Panc1 (cell line): ENCODE results near the gene EVI2A. TPM values are rescaled to one million over a fixed set of nuclear protein-coding genes. Genes with fewer than 3 reads are reported as not detected.

Source experiments
- ATAC-seq: fragments of 200-7000 bp; cut with Tn5 transposase; 2 replicates; pipeline ENCODE4 v1.9.1; 2020; ENCODE audit warnings: mild to moderate bottlenecking, moderate library complexity
- BruUV-seq: library from RNA; stranded (reverse); fragments of 400-500 nt; replicated peaks from 2 replicates; lab custom pipeline; 2021; lab: Mats Ljungman, UMichigan
- CTCF ChIA-PET: fragments of 300-600 bp; sonication (Branson Sonifier 250); formaldehyde crosslinking; loops from one replicate; lab custom pipeline; 2022; ENCODE audit warnings: antibody characterized with exemption; lab: Charles Lee
- POLR2A ChIA-PET: fragments of 300-600 bp; sonication (Branson Sonifier 250); formaldehyde crosslinking; loops from one replicate; lab custom pipeline; 2022; ENCODE audit warnings: antibody characterized with exemption; lab: Charles Lee
- DNase-seq: peaks from one replicate; pipeline ENCODE4 v3.0.0-alpha.2; 2010; ENCODE audit warnings: low read depth, low spot score
- H3K27ac ChIP-seq: 2 replicates; pipeline ENCODE4 v1.5.1; 2011; ENCODE audit warnings: mild to moderate bottlenecking, low read length, inconsistent platforms
- H3K27me3 ChIP-seq: fragments of 200-500 bp; sonication (Bioruptor generic); 2 replicates; pipeline ENCODE4 v1.6.0; 2014; ENCODE audit warnings: low read length, inconsistent platforms; ENCODE audit not compliant: control insufficient read depth, insufficient read depth
- H3K36me3 ChIP-seq: fragments of 200-500 bp; sonication (Bioruptor generic); 2 replicates; pipeline ENCODE4 v1.5.1; 2014; ENCODE audit warnings: inconsistent platforms, mild to moderate bottlenecking, low read length, moderate library complexity; ENCODE audit not compliant: control insufficient read depth, insufficient read depth
- H3K4me1 ChIP-seq: 2 replicates; pipeline ENCODE4 v1.5.1; 2011; ENCODE audit warnings: inconsistent platforms, mild to moderate bottlenecking, low read length, moderate library complexity; ENCODE audit not compliant: control insufficient read depth, insufficient read depth
- H3K4me3 ChIP-seq, 2 experiments: 2 replicates each; pipeline ENCODE4 v1.5.1; 2011 to 2012; ENCODE audit warnings: low read depth in 2 of 2, low read length in 2 of 2, mild to moderate bottlenecking in 2 of 2, inconsistent platforms in 1 of 2, moderate library complexity in 1 of 2
- H3K9me3 ChIP-seq: fragments of 200-500 bp; sonication (Bioruptor generic); 2 replicates; pipeline ENCODE4 v1.5.1; 2014; ENCODE audit warnings: low read depth, mild to moderate bottlenecking, inconsistent platforms, low read length, moderate library complexity; ENCODE audit not compliant: control insufficient read depth, insufficient read depth
- POLR2AphosphoS5 ChIP-seq: IDR thresholded peaks from 2 replicates; pipeline ENCODE4 v1.6.1; 2012; ENCODE audit warnings: mild to moderate bottlenecking, low read depth, low read length, moderate library complexity
- SIN3A ChIP-seq: IDR thresholded peaks from 2 replicates; pipeline ENCODE4 v1.6.1; 2012; ENCODE audit warnings: low read depth, mild to moderate bottlenecking, low read length, moderate library complexity, borderline replicate concordance; ENCODE audit not compliant: insufficient read depth
- TCF7L2 ChIP-seq: IDR thresholded peaks from 2 replicates; pipeline ENCODE4 v1.6.1; 2011; ENCODE audit warnings: mild to moderate bottlenecking, low read depth, low read length, inconsistent platforms
- in situ Hi-C: cut with HindIII; loops from 2 replicates; pipeline ENCODE4 v1.10.0; 2016; ENCODE audit warnings: low sequenced_read_pairs, low pct_unique_long_range_greater_than_20kb
- intact Hi-C: fragments of 100-400 bp; cut with micrococcal nuclease; formaldehyde crosslinking; loops from one replicate; pipeline ENCODE4 v1.10.0; 2022; ENCODE audit not compliant: unreplicated experiment
- total RNA-seq: library from RNA; stranded (reverse); gene quantifications from one replicate; pipeline ENCODE4 v1.2.1, GENCODE V29; 2021; ENCODE audit not compliant: unreplicated experiment
- TF ChIP-seq, protein P1 (sequence below), 2 experiments: IDR thresholded peaks; 2 replicates each; pipeline ENCODE4 v1.6.1; 2011 to 2012; ENCODE audit warnings: low read depth in 2 of 2, control low read depth in 1 of 2, low read length in 1 of 2, mild to moderate bottlenecking in 1 of 2, moderate library complexity in 1 of 2; ENCODE audit not compliant: insufficient read depth in 1 of 2
- TF ChIP-seq, protein P2 (sequence below): fragments of 450-650 bp; IDR thresholded peaks from 2 replicates; pipeline ENCODE4 v1.5.1; 2017; ENCODE audit warnings: mild to moderate bottlenecking

Gene EVI2A
- total RNA-seq, 1 experiment from 2014 or later = not detected

DNA sequence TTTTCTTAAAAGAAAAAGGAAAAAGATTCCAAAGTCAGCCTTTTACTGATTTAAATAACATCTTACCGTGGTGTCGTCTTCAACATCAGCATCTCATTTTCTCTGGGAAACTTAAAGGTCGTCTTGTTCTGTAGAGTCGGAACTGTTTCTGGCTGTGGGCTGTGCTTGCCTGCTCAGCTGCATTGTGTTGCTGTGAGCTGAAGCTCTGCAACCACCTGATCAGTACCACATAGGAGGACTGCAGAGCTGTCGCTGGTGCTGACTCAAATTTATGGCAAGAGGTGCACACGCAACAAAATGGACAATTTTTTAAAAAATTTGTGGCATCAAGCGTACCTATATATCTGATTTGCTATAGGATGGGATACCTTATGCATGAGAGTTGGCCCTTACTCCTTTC lies 24.3 kb downstream of the EVI2A start, which contains the start of gene OMG:
OMG (minus strand) TSS at position 150 of the 400 bp plus-strand sequence. CDS start 908 bp downstream, outside the sequence.
- DNase-seq (no peak), ATAC-seq (no peak)
- CTCF ChIA-PET = no interaction called here
- intact Hi-C loops (no loop called here), in situ Hi-C loops (no loop called here)
- no peak within 1 kb of the TSS for H3K27ac ChIP-seq
- H3K4me1 ChIP-seq = no peaks in the 10 kb centered on the region
- H3K36me3 ChIP-seq = no peaks in the 10 kb centered on the region
- no TSS peak for BruUV-seq
- H3K9me3 ChIP-seq = no peaks in the 10 kb centered on the region
- no peaks in the 10 kb centered on the region for H3K27me3 ChIP-seq
- no peak within 1 kb of the TSS for H3K4me3 ChIP-seq
- POLR2A ChIA-PET = no interaction called here
- TF ChIP-seq TCF7L2 (no peak), SIN3A (no peak), POLR2AphosphoS5 (no peak)
- TF ChIP-seq, protein P1, sequence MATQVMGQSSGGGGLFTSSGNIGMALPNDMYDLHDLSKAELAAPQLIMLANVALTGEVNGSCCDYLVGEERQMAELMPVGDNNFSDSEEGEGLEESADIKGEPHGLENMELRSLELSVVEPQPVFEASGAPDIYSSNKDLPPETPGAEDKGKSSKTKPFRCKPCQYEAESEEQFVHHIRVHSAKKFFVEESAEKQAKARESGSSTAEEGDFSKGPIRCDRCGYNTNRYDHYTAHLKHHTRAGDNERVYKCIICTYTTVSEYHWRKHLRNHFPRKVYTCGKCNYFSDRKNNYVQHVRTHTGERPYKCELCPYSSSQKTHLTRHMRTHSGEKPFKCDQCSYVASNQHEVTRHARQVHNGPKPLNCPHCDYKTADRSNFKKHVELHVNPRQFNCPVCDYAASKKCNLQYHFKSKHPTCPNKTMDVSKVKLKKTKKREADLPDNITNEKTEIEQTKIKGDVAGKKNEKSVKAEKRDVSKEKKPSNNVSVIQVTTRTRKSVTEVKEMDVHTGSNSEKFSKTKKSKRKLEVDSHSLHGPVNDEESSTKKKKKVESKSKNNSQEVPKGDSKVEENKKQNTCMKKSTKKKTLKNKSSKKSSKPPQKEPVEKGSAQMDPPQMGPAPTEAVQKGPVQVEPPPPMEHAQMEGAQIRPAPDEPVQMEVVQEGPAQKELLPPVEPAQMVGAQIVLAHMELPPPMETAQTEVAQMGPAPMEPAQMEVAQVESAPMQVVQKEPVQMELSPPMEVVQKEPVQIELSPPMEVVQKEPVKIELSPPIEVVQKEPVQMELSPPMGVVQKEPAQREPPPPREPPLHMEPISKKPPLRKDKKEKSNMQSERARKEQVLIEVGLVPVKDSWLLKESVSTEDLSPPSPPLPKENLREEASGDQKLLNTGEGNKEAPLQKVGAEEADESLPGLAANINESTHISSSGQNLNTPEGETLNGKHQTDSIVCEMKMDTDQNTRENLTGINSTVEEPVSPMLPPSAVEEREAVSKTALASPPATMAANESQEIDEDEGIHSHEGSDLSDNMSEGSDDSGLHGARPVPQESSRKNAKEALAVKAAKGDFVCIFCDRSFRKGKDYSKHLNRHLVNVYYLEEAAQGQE (IDR thresholded peaks at IDR 0.05; ENCODE audit: insufficient read depth in 1 of 2, low read depth in 2 of 2, low read length in 1 of 2) = no peak
- TF ChIP-seq, protein P2, sequence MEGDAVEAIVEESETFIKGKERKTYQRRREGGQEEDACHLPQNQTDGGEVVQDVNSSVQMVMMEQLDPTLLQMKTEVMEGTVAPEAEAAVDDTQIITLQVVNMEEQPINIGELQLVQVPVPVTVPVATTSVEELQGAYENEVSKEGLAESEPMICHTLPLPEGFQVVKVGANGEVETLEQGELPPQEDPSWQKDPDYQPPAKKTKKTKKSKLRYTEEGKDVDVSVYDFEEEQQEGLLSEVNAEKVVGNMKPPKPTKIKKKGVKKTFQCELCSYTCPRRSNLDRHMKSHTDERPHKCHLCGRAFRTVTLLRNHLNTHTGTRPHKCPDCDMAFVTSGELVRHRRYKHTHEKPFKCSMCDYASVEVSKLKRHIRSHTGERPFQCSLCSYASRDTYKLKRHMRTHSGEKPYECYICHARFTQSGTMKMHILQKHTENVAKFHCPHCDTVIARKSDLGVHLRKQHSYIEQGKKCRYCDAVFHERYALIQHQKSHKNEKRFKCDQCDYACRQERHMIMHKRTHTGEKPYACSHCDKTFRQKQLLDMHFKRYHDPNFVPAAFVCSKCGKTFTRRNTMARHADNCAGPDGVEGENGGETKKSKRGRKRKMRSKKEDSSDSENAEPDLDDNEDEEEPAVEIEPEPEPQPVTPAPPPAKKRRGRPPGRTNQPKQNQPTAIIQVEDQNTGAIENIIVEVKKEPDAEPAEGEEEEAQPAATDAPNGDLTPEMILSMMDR = no peak

DNA sequence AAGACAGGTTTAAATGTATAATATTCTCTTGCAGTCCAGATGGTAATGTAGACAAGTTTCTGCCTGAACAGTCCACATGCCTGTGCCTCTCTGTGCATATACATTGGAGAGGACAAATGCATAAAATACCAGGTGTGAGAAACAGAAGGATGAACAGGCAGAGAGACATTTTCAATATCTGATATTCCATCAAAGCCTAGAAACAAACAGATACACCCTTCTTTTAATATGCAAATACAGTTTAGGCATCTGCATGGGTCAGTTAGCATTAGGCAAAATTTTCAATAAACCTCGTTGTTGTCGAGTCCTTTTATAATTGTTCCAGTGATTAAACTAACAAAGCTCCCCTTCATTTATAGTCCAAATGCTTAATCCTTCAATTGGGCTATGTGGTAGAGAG lies 25.3 kb downstream of the EVI2A start:
- no TSS peak for BruUV-seq
- no peak overlapping the region for H3K27ac ChIP-seq
- TF ChIP-seq, protein P1 (IDR thresholded peaks at IDR 0.05; ENCODE audit: insufficient read depth in 1 of 2, low read depth in 2 of 2, low read length in 1 of 2) = no peak
- no peak for TF ChIP-seq SIN3A
- TF ChIP-seq, protein P2 = no peak
- TF ChIP-seq POLR2AphosphoS5 = no peak
- no peak for TF ChIP-seq TCF7L2
- ATAC-seq (no peak), DNase-seq (no peak)
- intact Hi-C loops (no loop called here), in situ Hi-C loops (no loop called here)
- no peaks in the 10 kb centered on the region; the same call in 1 of the 2 replicates for H3K36me3 ChIP-seq
- H3K4me3 ChIP-seq = no peak overlapping the region
- CTCF ChIA-PET = no interaction called here
- no peaks in the 10 kb centered on the region for H3K9me3 ChIP-seq
- POLR2A ChIA-PET = no interaction called here
- no peaks in the 10 kb centered on the region for H3K4me1 ChIP-seq
- no peaks in the 10 kb centered on the region for H3K27me3 ChIP-seq
